NT2/D1 (cell line): ENCODE measurements around the gene ARHGEF10L.

ENCODE experiments used
- DNase-seq: peaks from one replicate; pipeline ENCODE4 v3.0.0-alpha.2; 2011; ENCODE audit warnings: low read depth, low spot score
- H3K27me3 ChIP-seq: 2 replicates; pipeline ENCODE4 v1.6.0; 2011; ENCODE audit warnings: mild to moderate bottlenecking; ENCODE audit not compliant: insufficient read length, insufficient read depth
- H3K36me3 ChIP-seq: 2 replicates; pipeline ENCODE4 v1.6.1; 2011; ENCODE audit warnings: mild to moderate bottlenecking, low read length, mixed read lengths; ENCODE audit not compliant: insufficient read depth, insufficient read length
- H3K4me1 ChIP-seq: 2 replicates; pipeline ENCODE4 v1.5.1; 2011; ENCODE audit not compliant: insufficient read depth, insufficient read length
- H3K4me3 ChIP-seq: 2 replicates; pipeline ENCODE4 v1.5.1; 2011; ENCODE audit warnings: low read depth; ENCODE audit not compliant: insufficient read length
- H3K9ac ChIP-seq: 2 replicates; pipeline ENCODE4 v1.6.0; 2011; ENCODE audit warnings: low read depth; ENCODE audit not compliant: insufficient read length
- H3K9me3 ChIP-seq: 2 replicates; pipeline ENCODE4 v1.5.1; 2011; ENCODE audit warnings: mild to moderate bottlenecking, low read length; ENCODE audit not compliant: insufficient read depth
- SUZ12 ChIP-seq: IDR thresholded peaks from 2 replicates; pipeline ENCODE4 v1.6.1; 2011; ENCODE audit not compliant: insufficient read length, insufficient read depth; ENCODE audit errors: extremely low read depth
- YY1 ChIP-seq: IDR thresholded peaks from 2 replicates; pipeline ENCODE4 v1.6.1; 2011; ENCODE audit not compliant: insufficient read length, insufficient read depth
- ZNF274 ChIP-seq: IDR thresholded peaks from 2 replicates; pipeline ENCODE4 v1.6.1; 2011; ENCODE audit warnings: mild to moderate bottlenecking, low read depth, low read length

Gene ARHGEF10L

GRCh38 chr1:17585266-17585987 is 45.9 kb downstream of the ARHGEF10L start:
- no peaks in the 10 kb centered on the region for H3K27me3 ChIP-seq
- DNase-seq = no peak
- peaks cover 35% of the 10 kb centered on the region for H3K4me1 ChIP-seq
- no peaks in the 10 kb centered on the region for H3K9me3 ChIP-seq
- H3K36me3 ChIP-seq = peaks cover 19% of the 10 kb centered on the region
- H3K4me3 ChIP-seq = no peak overlapping the region
- no peak overlapping the region for H3K9ac ChIP-seq
- no peak for TF ChIP-seq SUZ12
- no peak for TF ChIP-seq YY1
- TF ChIP-seq ZNF274 = no peak

- no peak for DNase-seq
- Histone ChIP-seq H3K27me3 (no peaks in the 10 kb centered on the region), H3K9ac (peak overlapping the region; percentile 51), H3K36me3 (peaks cover 26% of the 10 kb centered on the region), H3K4me1 (peaks cover 35% of the 10 kb centered on the region), H3K9me3 (no peaks in the 10 kb centered on the region), H3K4me3 (no peak overlapping the region)
- TF ChIP-seq SUZ12 = no peak
- no peak for TF ChIP-seq ZNF274
- no peak for TF ChIP-seq YY1
These were observed 46.9 kb downstream of the ARHGEF10L start for GRCh38 chr1:17586172-17586964.

GRCh38 chr1:17587693-17588047 is 48.2 kb downstream of the ARHGEF10L start:
- H3K4me1 ChIP-seq = peaks cover 31% of the 10 kb centered on the region
- peak; percentile 36 for DNase-seq
- H3K36me3 ChIP-seq = peaks cover 30% of the 10 kb centered on the region
- H3K27me3 ChIP-seq = no peaks in the 10 kb centered on the region
- no peaks in the 10 kb centered on the region for H3K9me3 ChIP-seq
- peak overlapping the region; percentile 21 for H3K9ac ChIP-seq
- no peak overlapping the region for H3K4me3 ChIP-seq
- TF ChIP-seq YY1 (no peak), SUZ12 (no peak), ZNF274 (no peak)

GRCh38 chr1:17588048-17588871 is 48.8 kb downstream of the ARHGEF10L start:
- peaks cover 30% of the 10 kb centered on the region for H3K36me3 ChIP-seq
- no peaks in the 10 kb centered on the region for H3K27me3 ChIP-seq
- H3K9me3 ChIP-seq = no peaks in the 10 kb centered on the region
- H3K4me3 ChIP-seq = peak overlapping the region; percentile 24
- DNase-seq = no peak
- peak overlapping the region; percentile 70 for H3K9ac ChIP-seq
- TF ChIP-seq SUZ12 = no peak
- H3K4me1 ChIP-seq = peaks cover 31% of the 10 kb centered on the region

GRCh38 chr1:17591814-17592430 is 52.4 kb downstream of the ARHGEF10L start:
- Histone ChIP-seq H3K27me3 (no peaks in the 10 kb centered on the region), H3K4me3 (no peak overlapping the region), H3K9ac (no peak overlapping the region), H3K36me3 (peaks cover 38% of the 10 kb centered on the region), H3K4me1 (peaks cover 28% of the 10 kb centered on the region), H3K9me3 (no peaks in the 10 kb centered on the region)
- DNase-seq = no peak
- no peak for TF ChIP-seq YY1
- no peak for TF ChIP-seq SUZ12
- no peak for TF ChIP-seq ZNF274

- Histone ChIP-seq H3K27me3 (no peaks in the 10 kb centered on the region), H3K4me3 (no peak overlapping the region), H3K36me3 (peaks cover 38% of the 10 kb centered on the region), H3K9ac (no peak overlapping the region), H3K9me3 (no peaks in the 10 kb centered on the region), H3K4me1 (peaks cover 15% of the 10 kb centered on the region)
- DNase-seq = no peak
- TF ChIP-seq ZNF274 (no peak), SUZ12 (no peak), YY1 (no peak)
These were observed 54.5 kb downstream of the ARHGEF10L start for GRCh38 chr1:17594026-17594425.
